ENCODE measurements around the gene CRKL. TPM values are rescaled to one million over a fixed set of nuclear protein-coding genes. Genes with fewer than 3 reads are reported as not detected.

CRKL gene
- total RNA-seq, 4 donors from 2014 or later: 38.2 to 46.2 (median 44.4) TPM

- Histone ChIP-seq H3K27ac (no peak overlapping the region), H3K9me3 (no peaks in the 10 kb centered on the region), H3K4me1 (peaks cover 9 to 46% (median 23%) of the 10 kb centered on the region in 3 donors), H3K4me3 (peak overlapping the region; percentile 19 to 66 (median 39)), H3K36me3 (no peaks in the 10 kb centered on the region), H3K27me3 (peaks cover 0 to 22% (median 0%) of the 10 kb centered on the region in 4 donors)
- whole genome bisulfite sequencing, 2 donors: 36 to 45% methylated on average over 4 of the region's 6 CpGs
- no peak for TF ChIP-seq POLR2A (IDR thresholded peaks at IDR 0.05)
- TF ChIP-seq, protein P1, sequence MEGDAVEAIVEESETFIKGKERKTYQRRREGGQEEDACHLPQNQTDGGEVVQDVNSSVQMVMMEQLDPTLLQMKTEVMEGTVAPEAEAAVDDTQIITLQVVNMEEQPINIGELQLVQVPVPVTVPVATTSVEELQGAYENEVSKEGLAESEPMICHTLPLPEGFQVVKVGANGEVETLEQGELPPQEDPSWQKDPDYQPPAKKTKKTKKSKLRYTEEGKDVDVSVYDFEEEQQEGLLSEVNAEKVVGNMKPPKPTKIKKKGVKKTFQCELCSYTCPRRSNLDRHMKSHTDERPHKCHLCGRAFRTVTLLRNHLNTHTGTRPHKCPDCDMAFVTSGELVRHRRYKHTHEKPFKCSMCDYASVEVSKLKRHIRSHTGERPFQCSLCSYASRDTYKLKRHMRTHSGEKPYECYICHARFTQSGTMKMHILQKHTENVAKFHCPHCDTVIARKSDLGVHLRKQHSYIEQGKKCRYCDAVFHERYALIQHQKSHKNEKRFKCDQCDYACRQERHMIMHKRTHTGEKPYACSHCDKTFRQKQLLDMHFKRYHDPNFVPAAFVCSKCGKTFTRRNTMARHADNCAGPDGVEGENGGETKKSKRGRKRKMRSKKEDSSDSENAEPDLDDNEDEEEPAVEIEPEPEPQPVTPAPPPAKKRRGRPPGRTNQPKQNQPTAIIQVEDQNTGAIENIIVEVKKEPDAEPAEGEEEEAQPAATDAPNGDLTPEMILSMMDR (IDR thresholded peaks at IDR 0.05): no peak
- intact Hi-C loops (cut with DNase I): no loop called here
- no peak for DNase-seq
Observed at GRCh38 chr22:20964090-20964798, 47.0 kb downstream of the CRKL start.

GRCh38 chr22:20964799-20965103, 47.5 kb downstream of the CRKL start:
- 9 to 13% methylated on average over 1 to 3 of the region's 28 CpGs for WGBS, 2 donors
- H3K27me3 ChIP-seq: peaks cover 0 to 22% (median 0%) of the 10 kb centered on the region in 4 donors
- H3K9me3 ChIP-seq: no peaks in the 10 kb centered on the region
- intact Hi-C loops (cut with DNase I): no loop called here
- H3K27ac ChIP-seq: no peak overlapping the region
- H3K4me3 ChIP-seq: peak overlapping the region; percentile 19 to 66 (median 39)
- H3K36me3 ChIP-seq: no peaks in the 10 kb centered on the region
- peaks cover 9 to 46% (median 23%) of the 10 kb centered on the region in 3 donors for H3K4me1 ChIP-seq
- TF ChIP-seq POLR2A (IDR thresholded peaks at IDR 0.05): no peak
- TF ChIP-seq, protein P1 (IDR thresholded peaks at IDR 0.05): no peak
- no peak for DNase-seq

DNA sequence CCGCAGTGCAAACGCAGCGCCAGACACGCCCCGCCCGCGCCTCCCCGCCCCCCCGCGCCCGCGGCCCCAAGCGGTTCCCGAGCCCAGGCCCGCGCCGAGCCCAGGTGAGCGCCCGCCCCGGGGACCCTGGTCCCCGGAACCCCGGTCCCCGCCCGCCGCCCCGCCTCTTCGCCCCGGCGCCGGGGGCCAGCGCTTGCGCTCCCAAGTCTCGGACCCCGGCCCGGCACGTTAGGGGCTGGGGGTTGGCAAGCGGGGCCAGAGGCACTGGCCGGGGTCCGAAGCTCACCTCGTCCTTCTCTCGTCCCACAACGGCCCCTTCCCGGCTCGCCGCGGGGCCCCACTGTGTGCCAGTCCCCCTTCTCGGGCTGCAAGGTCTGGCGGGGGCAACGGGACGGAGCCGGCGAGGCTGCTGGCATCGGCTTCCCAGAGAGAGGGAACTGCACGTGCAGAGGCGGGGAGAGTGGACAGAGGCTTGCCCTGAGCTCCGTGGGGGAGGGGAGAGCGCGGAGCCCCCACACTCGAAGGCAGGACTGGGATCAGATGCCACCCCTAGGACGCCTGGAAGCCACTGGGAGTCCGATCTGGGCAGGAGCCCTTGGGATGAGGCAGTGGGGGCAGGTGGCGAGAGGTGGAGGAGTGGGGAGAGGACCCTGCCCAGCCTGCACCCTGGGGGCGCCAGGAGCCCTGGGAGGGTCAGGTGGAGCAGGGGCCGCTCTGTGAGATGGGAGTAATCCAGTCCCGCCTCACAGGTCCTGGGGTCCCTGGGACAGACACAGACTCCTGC, 48.1 kb downstream of the CRKL start:
- no peak for TF ChIP-seq POLR2A (IDR thresholded peaks at IDR 0.05)
- TF ChIP-seq, protein P1 (IDR thresholded peaks at IDR 0.05): no peak
- WGBS, 2 donors: 92% methylated on average over 4 of the region's 65 CpGs; no CpG with 5 or more reads in 1 of the 2 donors
- no peak for DNase-seq
- intact Hi-C loops (cut with DNase I): no loop called here
- no peaks in the 10 kb centered on the region for H3K9me3 ChIP-seq
- no peak overlapping the region for H3K27ac ChIP-seq
- H3K27me3 ChIP-seq: peaks cover 0 to 22% (median 0%) of the 10 kb centered on the region in 4 donors
- H3K4me1 ChIP-seq: peaks cover 9 to 46% (median 23%) of the 10 kb centered on the region in 3 donors
- peak overlapping the region; percentile 19 to 66 (median 39) for H3K4me3 ChIP-seq
- H3K36me3 ChIP-seq: no peaks in the 10 kb centered on the region

GRCh38 chr22:20965888-20966855, 49.0 kb downstream of the CRKL start:
- TF ChIP-seq POLR2A (IDR thresholded peaks at IDR 0.05): no peak
- TF ChIP-seq, protein P1 (IDR thresholded peaks at IDR 0.05): no peak
- 85 to 86% methylated on average over 6 of the region's 13 CpGs for WGBS, 2 donors
- no peak overlapping the region for H3K4me3 ChIP-seq
- peaks cover 9 to 46% (median 23%) of the 10 kb centered on the region in 3 donors for H3K4me1 ChIP-seq
- no peak overlapping the region for H3K27ac ChIP-seq
- DNase-seq: no peak
- H3K9me3 ChIP-seq: no peaks in the 10 kb centered on the region
- peaks cover 0 to 22% (median 0%) of the 10 kb centered on the region in 4 donors for H3K27me3 ChIP-seq
- no peaks in the 10 kb centered on the region for H3K36me3 ChIP-seq
- intact Hi-C loops (cut with DNase I): no loop called here

Measured in esophagus squamous epithelium (tissue), 5 donors.